GM12891 (cell line): ENCODE results near the gene DLG1.

Experiments
- PAX5 ChIP-seq: IDR thresholded peaks from 2 replicates; pipeline ENCODE4 v1.6.1; 2011; ENCODE audit warnings: low read length, moderate library complexity, mild to moderate bottlenecking; ENCODE audit not compliant: insufficient read depth, severe bottlenecking
- POLR2A ChIP-seq: IDR thresholded peaks from 2 replicates; pipeline ENCODE4 v1.6.1; 2011; ENCODE audit warnings: low read depth, low read length, control low read depth
- POLR2AphosphoS5 ChIP-seq: IDR thresholded peaks from 2 replicates; pipeline ENCODE4 v1.6.1; 2011; ENCODE audit warnings: low read depth, low read length, control low read depth
- POU2F2 ChIP-seq: IDR thresholded peaks from 2 replicates; pipeline ENCODE4 v1.6.1; 2011; ENCODE audit warnings: low read depth, mild to moderate bottlenecking, control low read depth, low read length, moderate library complexity
- SPI1 ChIP-seq: IDR thresholded peaks from 2 replicates; pipeline ENCODE4 v1.6.1; 2011; ENCODE audit warnings: low read depth, low read length, control low read depth
- TAF1 ChIP-seq: IDR thresholded peaks from 2 replicates; pipeline ENCODE4 v1.6.1; 2011; ENCODE audit warnings: low read depth, low read length, control low read depth

DNA sequence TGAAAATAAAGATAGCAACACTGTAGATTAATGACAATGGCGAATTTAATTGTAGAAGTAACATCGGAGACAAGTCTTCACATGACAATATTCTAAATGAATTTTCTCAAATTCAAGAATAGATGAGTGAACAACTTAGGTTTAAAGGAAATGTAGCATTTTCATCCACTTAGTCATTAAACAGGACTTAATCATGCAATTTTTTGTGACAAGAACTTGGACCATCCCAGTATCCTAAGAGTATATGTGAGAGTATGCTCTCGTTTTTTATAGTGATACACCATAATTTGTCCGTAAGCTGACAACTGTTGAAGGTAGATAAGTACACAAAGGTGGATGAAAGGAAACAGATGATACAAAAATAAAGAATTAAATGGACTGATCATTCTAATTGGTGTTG is 81.5 kb downstream of the DLG1 start:
- no peak for TF ChIP-seq POLR2AphosphoS5
- no peak for TF ChIP-seq POLR2A
- no peak for TF ChIP-seq SPI1
- no peak for TF ChIP-seq TAF1
- TF ChIP-seq PAX5: no peak
- no peak for TF ChIP-seq POU2F2
